ENCODE data around the gene LCN12. TPM values are rescaled to one million over a fixed set of nuclear protein-coding genes. Genes with fewer than 3 reads are reported as not detected.

LCN12 gene
- total RNA-seq, 1 donor from 2014 or later: not detected

DNA sequence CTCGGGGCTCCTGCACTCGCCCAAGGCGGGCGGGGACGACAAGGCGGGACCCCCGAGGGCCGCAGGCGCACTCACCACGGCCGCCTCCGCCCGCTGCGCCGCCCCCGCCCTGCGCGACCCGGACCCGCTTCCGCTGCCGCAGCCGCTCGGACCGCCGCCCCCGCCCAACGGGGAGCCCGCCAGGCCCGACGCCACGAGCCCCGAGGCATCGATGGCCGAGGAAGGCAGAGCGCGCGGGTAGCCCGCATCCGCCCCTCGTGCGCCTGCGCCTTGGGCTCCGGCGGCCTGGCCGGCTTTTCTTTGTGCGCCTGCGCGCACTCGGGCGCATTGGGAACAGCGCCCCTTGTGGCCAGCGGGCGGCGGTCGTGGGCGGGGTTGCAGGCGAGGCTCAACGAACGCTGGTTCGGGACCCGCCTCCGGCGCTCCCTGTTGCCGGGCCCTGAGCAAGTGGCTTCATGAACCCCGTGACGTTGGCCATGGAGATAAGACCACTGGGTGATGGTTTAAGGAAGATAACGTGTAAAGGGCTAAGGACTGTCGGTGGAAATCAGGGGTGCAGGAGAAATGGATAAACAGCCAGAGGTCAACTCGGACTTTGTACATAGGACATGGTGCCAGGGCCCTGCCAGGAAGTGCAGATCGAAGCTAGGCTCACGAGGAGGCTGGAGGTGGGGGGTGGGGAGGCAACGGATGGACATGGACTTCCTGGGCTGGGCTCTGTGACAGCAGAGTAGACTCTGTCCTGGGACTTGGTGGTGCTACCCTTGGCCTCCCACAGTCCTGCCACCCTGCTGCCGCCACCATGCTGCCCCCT, 7.3 kb upstream of the LCN12 start, which contains the start of the genes C8G and FBXW5:
TSS of gene C8G (plus strand) at position 725 of the 814 bp plus-strand sequence. CDS start at position 803, 78 bp downstream.
TSS of gene FBXW5 (minus strand) at position 220 of the 814 bp plus-strand sequence. CDS start 655 bp downstream, outside the sequence.
- DNase-seq (ENCODE audit: low read depth in 2 of 2): peak; percentile 81 to 93

DNA sequence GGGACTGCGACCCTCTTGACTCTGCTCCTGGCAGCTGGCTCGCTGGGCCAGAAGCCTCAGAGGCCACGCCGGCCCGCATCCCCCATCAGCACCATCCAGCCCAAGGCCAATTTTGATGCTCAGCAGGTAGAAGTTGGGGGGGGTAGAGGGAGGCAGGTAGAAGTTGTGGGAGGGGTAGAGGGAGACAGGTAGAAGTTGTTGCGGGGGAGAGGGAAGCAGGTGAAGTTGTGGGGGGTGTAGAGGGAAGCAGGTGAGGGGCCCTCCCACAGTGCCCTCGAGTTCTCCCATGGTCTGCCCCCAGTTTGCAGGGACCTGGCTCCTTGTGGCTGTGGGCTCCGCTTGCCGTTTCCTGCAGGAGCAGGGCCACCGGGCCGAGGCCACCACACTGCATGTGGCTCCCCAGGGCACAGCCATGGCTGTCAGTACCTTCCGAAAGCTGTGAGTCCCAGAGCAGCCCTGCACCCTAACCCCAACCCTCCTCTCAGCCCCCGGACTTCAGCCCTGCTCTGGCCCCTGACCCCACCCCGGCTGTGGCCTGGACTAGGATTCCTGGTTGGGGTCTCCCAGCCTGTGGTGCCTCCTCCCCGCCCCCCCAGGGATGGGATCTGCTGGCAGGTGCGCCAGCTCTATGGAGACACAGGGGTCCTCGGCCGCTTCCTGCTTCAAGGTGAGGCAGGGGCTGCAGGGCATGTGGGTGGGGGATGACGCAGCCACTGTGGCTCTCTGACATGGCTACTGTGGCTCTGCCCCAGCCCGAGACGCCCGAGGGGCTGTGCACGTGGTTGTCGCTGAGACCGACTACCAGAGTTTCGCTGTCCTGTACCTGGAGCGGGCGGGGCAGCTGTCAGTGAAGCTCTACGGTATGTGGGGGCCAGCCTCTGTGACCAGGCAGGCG, 6.5 kb upstream of the LCN12 start:
- no peak for DNase-seq (ENCODE audit: low read depth in 2 of 2)

DNA sequence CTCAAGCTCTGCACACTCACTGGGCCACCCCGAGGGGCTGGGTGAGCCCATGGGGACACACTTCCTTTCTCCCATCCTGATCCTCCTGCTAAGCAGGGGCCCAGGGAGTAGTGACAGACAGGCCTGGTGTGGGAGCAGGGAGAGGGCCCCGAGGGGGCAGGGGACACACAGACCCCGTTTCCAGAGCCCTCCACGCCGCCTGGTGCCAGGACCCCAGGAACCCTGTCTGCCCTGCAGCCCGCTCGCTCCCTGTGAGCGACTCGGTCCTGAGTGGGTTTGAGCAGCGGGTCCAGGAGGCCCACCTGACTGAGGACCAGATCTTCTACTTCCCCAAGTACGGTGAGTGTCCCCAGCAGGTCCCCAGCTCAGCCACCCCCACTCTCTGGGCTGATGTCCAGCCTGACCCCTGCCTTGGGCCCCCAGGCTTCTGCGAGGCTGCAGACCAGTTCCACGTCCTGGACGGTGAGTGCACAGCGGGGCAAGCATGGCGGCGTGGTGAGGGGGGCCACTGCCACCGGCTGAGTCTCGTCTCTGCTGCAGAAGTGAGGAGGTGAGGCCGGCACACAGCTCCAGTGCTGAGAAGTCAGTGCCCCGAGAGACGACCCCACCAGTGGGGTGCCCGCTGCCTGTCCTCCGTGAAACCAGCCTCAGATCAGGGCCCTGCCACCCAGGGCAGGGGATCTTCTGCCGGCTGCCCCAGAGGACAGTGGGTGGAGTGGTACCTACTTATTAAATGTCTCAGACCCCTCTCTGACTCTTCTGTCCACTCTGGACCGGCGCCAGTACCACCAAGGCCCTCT, 5.6 kb upstream of the LCN12 start:
- DNase-seq (ENCODE audit: low read depth in 2 of 2): no peak

DNA sequence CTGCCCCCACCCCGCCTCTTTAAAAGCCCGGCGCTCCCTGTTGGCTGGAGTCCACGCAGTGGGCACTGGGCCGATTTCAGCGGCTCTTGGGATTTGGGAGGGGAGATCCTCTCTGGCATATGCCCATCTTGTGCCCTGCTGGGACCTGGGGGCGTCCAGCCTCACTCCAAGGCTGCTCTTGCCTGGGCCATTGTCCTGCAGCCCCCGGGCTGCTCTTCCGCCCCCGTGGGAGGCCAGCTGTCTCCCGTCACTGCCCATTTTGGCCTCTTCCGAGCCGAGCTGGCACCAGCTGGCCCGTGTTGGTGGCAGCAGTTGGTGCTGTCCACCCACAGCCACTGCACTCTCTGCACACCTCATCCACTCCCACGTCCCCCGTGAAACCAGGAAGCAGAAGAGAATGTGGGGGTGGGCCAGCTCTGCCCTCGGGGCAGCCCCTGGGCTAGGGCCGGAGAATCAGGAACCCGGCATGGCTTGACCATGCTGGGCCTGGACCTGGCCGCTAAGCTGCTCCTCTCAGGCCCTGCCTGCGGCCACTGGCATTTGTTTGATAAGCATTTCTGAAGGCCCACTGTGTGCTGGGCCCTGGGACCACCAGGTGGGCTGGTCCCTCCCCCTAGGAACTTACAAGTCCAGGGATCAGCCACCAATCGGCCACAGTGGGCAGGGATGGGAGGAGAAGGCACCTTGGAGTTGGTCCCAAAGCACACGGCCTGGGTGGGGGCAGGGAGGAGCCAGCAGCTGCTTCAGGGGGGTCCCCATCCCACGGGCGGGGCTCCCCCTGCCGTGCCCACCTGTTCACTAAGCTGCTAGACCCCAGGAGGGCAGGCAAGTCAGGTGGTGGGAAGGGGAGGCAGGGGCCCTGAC, 4.8 kb upstream of the LCN12 start:
- no peak for DNase-seq (ENCODE audit: low read depth in 2 of 2)

DNA sequence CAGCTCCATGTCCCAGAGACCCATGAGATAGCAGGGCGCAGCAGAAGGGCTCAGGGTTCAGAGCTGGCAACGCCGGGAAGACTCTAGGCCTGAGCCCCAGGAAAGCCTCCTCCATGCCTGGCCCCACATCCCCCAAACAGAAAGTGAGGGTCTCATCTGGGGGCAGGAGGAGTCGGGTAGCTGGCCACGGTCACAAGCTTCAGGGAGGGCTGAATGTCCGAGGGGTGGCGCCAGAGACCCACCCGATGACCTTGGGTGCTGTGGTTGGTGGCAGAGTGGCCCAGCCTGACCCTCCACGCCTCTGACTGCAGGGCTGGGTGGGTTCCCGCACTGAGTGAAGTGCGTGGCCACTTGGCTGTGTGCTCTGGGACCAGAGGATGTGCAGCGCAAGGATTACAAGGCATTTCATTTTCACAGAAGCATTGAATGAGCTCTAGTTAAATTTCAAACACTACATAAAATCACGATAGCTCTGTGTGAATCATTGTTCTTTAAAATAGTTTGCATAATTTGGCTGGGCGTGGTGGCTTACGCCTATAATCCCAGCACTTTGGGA, 4.0 kb upstream of the LCN12 start:
- peak; percentile 10 to 49 for DNase-seq (ENCODE audit: low read depth in 2 of 2)

DNA sequence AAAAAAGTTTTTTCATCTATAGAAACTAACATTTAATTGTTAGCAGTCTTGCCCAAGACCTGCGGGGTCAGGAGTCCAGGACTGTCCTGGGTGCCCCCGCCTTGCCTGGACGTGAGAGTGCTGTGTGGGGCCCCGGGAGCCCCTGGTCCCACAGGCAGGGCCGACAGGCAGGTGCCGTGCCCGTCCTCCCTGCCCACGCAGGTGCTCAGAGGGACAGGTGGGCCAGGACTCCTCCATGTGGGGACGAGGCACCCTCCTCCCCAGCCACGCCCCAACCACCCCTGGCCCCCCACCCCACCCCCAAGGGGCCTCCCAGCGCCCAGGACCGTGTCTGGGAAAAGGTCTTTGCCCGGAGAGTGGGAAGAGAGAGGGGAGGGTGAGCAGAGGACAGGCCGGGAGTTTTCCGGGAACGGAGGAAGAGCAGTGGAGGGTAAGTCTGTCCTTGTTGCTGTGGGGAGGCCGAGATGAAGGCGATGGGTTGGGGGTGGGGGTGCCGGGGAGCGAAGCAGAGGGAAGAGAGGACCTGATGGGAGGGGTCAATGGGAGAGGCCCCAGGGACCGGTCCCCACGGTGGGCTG, 2.7 kb upstream of the LCN12 start:
- DNase-seq (ENCODE audit: low read depth in 2 of 2): no peak

DNA sequence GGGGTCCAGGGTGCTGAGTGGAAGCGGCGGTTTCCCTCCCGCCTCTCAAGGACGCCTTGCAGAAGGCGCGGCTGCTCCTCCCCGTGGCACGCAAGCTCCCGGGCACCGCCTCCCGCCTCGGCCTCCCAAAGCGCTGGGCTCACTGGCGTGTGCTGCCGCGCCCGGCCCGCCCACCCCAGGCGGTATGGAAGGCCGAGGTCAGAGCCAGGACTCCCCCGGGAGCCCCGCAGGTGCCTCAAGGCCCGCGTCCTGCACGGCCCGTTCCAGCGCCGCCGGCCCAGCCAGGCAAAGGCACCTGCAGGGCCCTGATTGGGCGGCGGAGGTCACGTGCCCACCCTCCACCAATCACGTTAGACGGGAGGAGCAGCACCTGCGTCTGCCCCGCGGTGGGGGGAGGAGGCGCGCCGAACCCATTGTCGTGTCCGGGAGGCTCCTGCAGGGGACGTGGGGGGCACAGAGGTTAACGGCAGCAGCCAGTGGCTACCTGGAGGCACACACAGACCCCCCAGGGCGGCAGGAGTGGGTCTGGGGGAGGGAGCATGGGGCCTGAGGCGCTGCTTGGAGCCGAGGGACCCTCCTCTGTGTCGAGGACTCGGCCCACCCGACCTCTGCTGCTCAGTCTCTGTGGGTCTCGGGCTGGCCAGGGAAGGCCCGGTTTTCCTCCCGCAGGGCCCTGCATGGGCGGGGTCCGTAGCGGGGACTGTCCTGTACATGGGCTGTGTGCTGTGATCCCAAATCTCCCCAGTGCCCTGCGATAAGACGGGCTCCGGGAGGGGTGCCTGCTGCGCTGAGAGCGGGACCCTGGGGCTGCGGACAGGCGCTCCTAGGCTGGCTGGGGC, 2.0 kb upstream of the LCN12 start:
- peak; percentile 81 to 97 for DNase-seq (ENCODE audit: low read depth in 2 of 2)

DNA sequence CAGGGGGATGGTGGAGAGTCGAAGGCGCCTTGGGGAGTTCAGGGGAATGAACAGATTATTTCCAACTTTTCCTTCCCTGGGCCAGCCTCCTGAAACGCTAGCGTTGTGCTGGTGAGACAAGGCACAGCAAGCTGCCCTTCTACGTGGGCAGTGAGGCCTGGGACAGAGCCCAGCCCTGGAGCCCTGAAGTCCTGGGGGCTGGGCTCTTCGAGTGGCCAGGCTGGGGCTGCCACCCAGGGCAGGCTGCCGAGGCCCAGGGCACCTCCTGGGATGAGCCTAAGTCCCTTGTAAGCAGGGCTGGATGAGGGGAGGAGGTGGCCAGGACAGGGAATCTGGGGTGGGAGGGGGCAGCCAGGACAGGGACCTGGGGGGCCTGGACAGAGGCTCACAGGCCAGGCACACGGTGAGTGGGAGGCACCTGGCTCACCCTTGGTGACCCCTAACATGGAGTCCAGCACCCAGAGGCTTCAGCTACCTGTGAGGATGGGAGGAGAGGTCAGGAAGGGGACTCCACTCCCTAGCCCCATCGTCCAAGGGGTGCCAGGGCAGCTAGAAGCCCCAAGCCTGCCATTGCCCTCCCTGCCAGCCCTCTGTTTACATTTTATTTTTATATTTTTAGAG, 1.3 kb upstream of the LCN12 start:
- DNase-seq (ENCODE audit: low read depth in 2 of 2): no peak

DNA sequence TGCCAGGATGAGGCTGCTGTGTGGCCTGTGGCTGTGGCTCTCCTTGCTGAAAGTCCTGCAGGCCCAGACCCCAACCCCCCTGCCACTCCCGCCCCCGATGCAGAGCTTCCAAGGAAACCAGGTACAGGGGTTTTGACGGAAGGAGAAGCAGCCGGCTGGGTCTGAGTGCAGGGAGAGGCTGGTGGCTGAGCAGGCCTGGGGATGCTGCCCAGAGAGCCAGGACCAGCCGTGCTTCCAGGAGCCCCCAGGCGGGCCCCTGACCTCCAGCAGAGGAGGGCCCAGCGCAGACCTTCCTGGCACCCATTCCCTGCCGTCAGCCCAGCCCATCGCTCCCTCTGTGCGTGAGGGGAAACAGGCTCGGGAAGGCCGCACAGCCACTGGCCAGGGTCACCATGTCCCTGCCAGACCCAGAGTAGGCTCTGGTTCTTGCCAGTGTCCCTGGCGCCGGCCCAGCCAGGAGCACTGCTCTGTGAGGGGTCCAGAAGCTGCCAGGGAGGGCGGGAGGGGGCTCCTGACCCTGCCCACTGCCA, 313 bp downstream of the LCN12 start:
- DNase-seq (ENCODE audit: low read depth in 2 of 2): no peak

DNA sequence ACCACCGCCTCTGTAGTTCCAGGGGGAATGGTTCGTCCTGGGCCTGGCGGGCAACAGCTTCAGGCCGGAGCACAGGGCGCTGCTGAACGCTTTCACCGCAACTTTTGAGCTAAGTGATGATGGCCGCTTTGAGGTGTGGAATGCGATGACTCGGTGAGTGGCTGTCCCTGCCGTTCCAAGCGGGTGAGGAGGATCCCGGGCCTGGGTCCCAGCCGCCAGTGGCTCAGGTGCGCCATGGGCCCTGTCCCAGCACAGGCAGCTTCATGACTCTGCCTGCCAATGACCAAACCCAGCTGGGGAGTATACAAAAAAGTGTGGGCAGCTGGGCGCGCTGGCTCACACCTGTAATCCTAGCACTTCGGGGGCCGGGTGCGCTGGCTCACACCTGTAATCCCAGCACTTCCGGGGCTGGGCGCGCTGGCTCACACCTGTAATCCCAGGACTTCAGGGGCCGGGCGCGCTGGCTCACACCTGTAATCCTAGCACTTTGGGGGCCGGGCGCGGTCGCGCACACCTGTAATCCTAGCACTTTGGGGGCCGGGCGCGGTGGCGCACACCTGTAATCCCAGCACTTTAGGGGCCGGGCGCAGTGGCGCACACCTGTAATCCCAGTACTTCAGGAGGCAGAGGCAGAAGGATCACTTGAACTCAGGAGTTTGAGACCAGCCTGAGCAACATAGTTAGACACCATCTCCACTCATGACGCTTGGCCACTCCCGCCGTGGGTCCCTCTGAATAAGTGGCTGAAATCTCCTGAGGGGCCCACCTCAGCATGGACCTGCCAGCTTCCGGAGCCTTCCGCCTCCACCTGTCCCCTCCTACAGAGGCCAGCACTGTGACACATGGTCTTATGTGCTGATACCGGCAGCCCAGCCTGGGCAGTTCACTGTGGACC, 1.1 kb downstream of the LCN12 start:
- DNase-seq (ENCODE audit: low read depth in 2 of 2): no peak

DNA sequence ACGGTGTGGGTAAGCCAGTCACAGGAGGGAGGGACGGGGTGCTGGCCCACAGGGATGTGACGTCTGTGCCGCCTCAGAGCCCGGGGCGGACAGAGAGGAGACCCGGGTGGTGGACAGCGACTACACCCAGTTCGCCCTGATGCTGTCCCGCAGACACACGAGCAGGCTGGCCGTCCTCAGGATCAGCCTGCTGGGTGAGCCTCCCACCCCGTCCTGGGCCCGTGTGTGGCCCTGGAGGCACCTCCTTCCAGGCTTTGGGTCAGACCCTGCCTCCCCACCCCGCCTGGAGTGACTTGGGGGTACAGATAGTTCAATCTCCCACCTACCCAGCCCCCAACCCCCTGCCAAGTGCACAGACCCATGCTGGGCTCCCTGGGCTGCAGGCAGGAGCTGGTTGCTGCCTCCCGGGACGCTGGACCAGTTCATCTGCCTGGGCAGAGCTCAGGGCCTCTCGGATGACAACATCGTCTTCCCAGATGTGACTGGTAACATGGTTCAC, 1.7 kb downstream of the LCN12 start:
- no peak for DNase-seq (ENCODE audit: low read depth in 2 of 2)

DNA sequence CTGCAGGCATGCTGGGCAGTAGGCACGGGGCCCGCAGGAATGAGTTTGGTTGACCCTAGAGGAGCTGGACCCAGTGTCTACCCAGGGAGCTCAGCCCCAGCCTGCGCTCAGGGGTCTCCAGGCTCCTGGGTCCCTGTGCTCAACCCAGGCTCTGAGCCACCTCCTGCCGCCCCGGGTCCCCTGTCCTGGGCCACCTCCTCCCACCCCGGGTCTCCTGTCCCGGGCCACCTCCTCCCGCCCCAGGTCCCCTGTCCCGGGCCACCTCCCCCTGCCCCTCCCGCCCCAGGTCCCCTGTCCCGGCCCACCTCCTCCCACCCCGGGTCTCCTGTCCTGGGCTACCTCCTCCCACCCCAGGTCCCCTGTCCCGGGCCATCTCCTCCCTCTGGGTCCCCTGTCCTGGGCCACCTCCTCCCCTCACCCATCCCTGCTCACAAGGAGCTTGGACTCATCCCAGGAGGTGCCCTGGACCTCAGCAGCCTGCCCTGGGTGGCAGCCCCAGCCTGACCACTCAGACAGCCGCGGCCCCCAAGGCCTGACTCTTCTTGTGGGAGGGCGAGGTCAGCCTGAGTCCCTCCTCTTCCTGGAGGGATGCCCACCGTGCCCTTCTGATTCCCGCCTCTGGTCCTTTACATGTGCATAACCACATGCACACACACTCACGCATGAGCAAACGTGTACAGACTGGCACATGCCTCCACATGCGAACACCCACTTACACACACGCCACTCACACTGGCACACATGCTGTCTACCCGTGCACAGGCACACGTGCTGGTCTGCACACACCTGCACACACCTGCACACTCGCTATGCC, 2.4 kb downstream of the LCN12 start:
- DNase-seq (ENCODE audit: low read depth in 2 of 2): no peak

DNA sequence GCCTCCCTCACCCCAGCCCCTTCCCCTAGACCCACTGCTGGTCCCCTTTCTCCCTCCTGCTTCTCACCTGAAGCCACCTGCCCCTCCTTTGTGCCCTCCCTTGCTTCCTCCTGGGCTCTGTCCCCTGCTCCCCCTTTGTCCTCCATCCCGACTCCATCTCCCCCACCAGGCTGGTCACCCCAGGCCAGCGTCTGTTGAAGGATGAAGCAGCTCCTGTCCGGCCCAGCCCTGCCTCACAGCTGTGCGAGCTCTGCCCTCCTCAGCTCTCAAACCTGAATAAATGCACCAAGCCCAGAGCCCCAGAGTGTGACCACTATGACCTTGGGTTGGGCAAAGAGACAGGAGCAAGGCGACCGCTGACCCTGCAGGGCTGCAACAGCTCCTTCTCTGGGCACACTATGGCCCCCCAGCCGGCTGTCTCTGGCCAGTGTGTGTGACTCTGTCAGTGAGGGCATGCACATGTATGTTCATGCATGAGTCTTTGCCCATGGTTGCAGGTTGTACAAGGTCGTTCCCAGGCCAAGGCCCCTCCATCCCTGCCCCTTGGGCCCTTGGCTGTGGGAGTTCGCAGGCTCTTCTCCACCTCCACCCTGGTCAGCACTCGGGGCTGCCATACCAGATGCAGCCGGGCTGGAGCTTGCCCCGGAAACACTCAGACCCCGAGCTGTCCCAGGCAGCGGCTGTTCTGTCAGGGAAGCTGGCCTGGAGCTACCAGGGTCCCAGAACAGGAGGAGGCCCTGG, 3.3 kb downstream of the LCN12 start:
- DNase-seq (ENCODE audit: low read depth in 2 of 2): no peak

DNA sequence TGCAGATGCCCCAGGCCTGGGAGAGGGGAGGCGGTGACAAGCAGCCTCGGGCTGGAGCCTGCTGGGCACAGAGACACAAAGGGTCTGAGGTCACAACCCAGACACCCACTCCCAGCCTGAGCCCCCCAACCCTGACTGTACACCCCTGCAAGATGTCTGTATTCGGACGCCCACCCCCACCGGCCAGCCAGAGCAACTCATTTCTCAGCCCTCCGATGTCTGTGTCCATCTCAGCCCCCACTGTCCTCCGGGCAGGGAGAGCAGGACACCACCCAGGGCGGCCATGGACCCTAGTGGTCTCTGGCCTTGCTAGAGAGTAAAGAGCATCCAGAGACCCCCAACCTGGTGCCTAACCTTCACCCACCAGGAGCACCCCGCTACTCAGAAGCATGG, 3.9 kb downstream of the LCN12 start:
- DNase-seq (ENCODE audit: low read depth in 2 of 2): no peak

DNA sequence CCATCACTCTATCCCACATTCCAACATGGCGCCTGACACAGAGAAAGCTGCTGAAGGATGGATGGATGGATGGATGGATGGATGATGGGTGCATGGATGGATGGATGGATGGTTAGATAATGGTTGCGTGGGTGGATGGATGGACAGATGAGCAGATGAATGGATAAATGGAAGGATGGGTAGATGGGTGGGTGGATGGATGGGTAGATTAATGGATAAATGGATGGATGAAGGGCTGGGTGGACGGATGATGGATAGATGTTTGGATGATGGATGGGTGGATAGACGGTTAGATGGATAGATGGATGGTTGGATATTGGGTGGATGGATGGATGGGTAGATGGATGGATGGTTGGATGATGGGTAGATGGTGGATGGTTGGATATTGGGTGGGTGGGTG, 4.5 kb downstream of the LCN12 start:
- no peak for DNase-seq (ENCODE audit: low read depth in 2 of 2)

Data from dermis microvascular lymphatic vessel endothelial cell (primary cell).